HG03457 (cell line): Measurements from ENCODE around the gene BTBD9.
"Not testable (repeated sequence)": the region's sequence is repeated elsewhere in the genome, so short reads cannot be mapped to it uniquely, and the experiment has no call there.

Source experiments
- ATAC-seq: cut with Tn5 transposase; IDR thresholded peaks from one replicate; pipeline ENCODE4 v1.9.1; 2021; ENCODE audit warnings: moderate number of reproducible peaks; ENCODE audit not compliant: unreplicated experiment

Gene BTBD9

DNA sequence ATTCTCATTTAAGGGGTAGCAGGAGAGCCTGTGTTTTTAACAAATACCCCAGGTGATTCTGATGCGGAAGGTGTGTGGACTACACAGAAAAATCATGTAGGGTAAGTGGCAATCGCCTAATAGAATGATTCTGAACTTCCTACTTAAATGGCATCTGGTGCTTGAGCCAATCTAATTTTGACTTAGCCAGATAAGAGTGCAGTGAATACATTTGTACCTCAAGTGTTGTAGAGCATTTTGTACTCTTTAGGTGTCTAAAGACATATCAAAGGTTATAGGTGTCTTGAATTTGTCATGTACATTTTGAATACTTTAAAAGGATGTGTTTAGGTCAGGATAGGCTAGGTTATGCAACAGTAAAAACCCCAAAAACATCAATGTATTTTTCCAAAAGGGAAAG lies 10.0 kb upstream of the BTBD9 start:
- no peak for ATAC-seq

DNA sequence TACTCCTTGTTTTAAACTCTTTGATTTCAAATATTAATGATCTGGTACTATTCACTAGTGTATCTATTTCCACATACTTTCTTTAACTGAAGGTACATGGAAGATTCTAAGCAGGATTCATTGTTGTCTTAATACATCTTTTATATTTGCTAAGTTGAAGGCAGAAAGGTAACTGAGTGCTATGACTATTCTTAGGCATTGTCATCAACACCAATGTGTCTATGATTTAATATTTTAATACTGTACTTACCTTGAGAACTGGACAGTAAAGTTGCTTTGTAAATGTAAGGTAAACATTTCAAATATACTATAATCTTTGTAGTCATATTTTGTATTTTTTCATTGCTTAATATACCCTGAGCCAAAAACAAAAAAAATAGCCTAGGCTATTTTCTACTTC lies 8.9 kb upstream of the BTBD9 start:
- no peak for ATAC-seq

GRCh38 chr6:38646166-38646878 lies 6.6 kb upstream of the BTBD9 start:
- no peak for ATAC-seq

DNA sequence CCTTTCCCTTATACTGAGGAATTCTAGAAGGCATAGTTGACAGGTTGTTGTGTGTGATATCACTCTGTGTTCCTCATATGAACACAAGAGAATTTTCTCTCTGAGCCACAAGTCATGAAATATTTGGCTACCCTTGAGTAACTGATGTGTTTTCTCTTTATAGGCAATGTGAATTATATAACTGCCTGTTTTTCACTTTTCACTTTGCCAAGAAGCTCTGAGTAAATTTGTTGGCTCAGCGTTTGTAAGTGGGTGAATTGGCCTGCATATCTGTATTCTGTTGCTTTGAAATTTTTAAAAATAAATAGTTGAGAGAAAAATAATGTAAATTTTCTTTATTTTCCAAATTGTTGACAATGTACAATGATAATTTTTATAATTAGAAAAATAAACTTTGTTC lies 5.2 kb upstream of the BTBD9 start:
- ATAC-seq: no peak

DNA sequence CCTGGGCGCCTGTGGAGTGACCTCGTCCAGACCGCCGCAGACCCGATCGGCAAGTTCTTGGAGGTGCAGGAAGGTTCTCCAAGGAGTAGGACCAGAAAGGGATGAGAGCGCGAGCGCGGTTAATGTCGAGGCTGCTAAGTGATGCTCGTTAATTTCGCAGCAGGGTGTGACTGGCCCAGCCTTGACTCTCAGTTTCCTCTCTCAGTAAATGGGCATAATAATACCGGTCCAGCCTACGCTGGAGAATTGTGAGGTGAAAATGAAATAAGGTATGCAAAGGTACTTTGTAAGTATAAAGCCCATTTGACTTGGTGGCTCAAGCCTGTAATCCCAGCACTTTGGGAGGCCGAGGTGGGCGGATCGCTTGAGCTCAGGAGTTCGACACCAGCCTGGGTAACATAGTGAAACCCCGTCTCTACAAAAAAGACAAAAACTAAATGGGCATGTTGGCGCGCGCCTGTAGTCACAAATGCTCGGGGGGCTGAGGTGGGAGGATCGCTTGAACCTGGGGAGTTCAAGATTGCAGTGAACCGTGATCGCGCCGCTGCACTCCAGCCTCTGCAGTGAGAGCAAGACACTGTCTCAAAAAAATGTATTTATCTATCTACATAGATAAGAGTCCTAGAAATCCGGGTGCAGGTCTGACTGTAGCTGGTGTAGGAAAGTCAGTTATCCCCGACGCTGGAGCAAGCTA lies 634 bp upstream of the BTBD9 start:
- no peak for ATAC-seq

DNA sequence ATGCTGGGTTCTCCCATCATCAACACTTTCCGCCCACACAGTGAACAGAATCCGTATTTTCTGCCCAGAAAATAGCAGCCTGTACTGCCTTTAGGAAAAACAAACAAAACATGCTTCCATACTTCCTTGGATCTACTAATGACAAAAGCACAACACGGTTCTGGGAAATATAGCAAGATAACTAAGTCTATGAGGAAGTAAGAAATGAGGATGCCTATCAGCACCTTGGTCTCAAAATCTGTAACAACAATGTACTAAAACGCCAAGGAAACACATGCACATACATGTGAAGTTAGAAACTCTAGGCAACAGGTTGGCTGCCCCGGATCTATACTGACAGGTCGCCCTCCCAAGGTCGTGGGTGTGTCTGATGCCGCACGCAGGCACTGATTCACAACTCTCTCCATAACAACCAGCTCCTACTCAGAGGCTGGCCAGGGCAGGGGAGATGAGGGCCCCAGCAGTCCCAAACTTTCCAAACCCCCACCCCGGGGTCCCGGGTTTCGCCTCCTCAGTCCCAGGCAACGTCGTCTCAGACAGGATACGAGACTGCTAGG lies 710 bp downstream of the BTBD9 start:
- ATAC-seq: peak; percentile 33

DNA sequence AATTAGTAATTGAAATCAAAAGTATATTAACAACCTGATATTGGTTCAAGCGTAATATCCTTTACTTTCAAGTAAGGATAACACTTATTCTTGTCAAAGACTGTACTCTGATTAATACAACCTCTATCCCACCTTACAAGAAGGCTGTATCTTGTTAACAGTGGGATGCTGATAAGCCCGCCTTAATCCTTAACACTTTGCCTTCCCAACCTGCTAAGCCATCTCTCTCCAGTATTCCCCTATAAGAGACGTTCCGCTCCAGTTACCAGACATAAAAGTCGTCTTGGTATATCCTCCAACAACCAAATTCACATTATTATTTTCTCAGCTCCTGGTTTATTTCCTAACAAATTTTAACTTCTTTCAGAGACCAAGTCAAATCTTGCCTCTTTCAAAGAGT lies 2.0 kb downstream of the BTBD9 start:
- no peak for ATAC-seq

GRCh38 chr6:38636027-38636426 lies 3.7 kb downstream of the BTBD9 start:
- ATAC-seq: no peak

DNA sequence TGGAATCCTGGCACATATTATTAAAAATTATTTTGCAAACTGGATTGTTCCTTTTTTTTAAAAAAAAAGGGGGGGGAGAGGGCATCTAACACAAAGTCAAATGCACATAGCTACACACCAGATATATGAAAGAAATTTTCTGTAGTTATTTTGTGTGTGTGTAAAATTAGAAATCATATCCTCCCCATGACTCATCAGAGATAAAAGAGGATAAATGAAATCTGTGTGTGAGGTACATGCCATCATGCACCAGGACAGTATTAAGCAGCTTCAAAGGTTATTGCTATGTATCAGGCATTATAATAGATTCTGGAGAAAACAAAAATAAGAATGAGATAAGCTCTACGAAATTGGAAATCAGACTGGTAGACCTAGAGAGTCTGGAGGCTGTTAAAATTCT lies 5.2 kb downstream of the BTBD9 start:
- ATAC-seq: no peak

GRCh38 chr6:38632490-38632889 lies 7.2 kb downstream of the BTBD9 start:
- ATAC-seq: no peak

GRCh38 chr6:38631186-38631783 lies 8.4 kb downstream of the BTBD9 start:
- ATAC-seq: no peak

GRCh38 chr6:38625217-38625616 lies 14.5 kb downstream of the BTBD9 start:
- no peak for ATAC-seq

GRCh38 chr6:38619342-38619741 lies 20.4 kb downstream of the BTBD9 start:
- not testable (repeated sequence) for ATAC-seq

DNA sequence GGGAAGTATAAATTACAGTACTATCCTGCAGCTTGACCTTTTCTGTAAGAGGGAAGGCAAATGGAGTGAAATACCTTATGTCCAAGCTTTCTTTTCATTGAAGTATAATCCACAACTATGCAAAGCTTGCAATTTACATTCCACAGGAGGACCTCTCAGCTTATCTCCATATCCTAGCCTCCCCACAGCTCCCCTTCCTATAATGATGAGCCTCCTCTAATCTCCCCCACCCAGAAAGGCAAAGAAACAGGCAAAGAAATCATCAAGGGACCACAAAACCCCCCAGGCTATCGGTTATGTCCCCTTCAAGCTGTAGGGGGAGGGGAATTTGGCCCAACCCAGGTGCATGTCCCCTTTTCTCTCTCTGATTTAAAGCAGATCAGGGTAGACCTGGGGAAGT lies 21.4 kb downstream of the BTBD9 start:
- ATAC-seq: not testable (repeated sequence)

DNA sequence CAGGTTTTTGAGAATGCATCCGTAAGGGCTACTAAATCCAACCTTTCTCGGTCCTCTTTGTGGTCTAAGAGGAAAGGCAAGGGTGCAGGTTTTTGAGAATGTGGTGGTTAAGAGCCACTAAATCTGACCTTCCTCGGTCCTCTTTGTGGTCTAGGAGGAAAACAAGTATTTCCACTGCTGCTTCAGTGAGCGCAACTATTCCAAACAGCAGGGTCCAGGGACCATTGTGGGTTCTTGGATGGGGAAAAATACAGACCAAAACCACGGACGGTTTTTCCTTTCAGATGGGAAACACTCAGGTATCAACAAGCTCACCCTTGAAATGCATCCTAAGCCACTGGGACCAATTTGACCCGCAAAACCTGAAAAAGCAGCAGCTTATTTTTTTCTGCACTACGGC lies 21.9 kb downstream of the BTBD9 start:
- no peak for ATAC-seq

GRCh38 chr6:38612143-38612965 lies 27.4 kb downstream of the BTBD9 start:
- no peak for ATAC-seq

GRCh38 chr6:38610050-38610625 lies 29.6 kb downstream of the BTBD9 start:
- no peak for ATAC-seq

DNA sequence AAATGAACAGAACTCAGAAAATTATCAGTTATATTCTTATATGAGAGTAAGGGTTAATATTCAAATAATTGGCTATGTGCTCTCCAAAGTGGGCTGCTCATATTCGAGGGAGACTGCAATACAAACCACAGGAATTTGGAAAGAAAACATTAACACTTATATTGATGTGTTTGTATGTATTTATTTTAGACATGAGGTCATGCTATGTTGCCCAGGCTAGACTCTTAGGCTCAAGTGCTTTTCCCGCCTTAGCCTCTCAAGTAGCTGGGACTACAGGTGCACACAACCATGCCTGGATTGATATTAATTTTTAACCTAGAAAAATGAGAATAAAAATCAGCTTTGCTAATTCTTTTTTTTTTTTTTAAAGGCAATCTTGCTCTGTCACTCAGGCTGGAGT lies 35.0 kb downstream of the BTBD9 start:
- no peak for ATAC-seq

DNA sequence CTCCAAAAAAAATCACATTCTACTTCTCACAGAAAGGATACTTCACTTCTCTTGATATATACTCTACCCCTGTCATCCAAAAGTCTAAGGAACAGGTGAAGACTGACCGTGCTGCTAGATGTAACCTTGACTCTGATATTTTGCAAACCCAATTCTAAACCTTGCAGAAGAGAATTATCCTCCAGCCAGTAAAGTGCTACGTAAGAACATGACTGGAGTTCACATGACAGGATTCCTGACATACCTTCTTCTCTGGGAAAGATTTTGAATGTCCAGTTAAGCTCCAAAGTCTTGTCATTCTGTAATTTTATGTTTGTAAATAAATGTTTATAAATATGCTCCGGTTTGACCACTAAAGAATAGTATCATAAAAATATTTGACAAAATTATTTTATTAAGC lies 35.8 kb downstream of the BTBD9 start:
- ATAC-seq: no peak

- ATAC-seq: no peak
Measured at GRCh38 chr6:38603496-38603895, 36.2 kb downstream of the BTBD9 start.
